OCI-M2 (cell line): ENCODE results near the gene MROH8.
"Not testable (repeated sequence)": the region's sequence is repeated elsewhere in the genome, so short reads cannot be mapped to it uniquely, and the experiment has no call there.

Source experiments
- DNase-seq: peaks from one replicate; lab custom pipeline; 2025; ENCODE audit not compliant: unreplicated experiment; lab: John Stamatoyannopoulos, UW

Gene MROH8

DNA sequence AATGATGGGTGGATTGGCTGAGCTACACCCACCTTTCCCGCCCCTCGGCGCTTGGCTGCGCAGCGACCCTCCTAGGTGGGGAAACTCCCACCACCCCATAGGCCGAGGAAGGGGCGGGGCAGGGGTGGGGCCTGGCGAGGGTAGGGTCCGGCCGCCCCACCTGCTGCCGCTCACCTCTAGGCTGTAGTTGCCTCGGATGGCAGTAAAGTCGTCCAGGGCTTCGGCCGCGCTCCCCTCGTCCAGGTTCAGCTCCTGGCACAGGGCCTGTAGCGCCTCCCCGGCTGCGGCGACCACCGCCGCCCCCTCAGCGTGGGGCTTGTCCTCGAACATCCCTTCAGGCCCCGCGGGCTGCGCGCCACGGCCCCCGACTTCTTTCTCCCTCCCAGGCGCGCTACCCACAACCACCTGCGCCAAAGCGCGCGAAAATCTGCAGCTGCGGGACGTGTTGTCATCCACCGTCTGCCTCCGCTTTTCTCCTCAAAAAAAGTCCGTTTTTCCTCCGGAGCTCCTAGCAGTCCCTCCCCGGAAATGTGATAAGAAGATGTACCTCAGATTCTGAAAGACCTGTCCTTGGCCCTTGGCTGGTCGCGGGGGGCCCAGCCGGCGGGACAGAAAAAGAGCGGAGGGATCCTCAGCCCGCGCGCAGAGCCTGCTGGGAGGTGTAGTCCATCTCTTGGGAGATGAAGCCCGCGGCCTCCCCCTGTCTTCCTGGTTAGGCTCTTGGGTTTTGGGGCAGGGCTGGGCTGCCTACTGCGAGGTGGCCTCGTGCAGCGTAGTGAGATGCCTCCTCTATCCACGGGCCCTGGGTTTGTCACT, 83.5 kb downstream of the MROH8 start, which contains the start of gene RBL1:
Gene RBL1 (minus strand): TSS at position 399 of the 816 bp plus-strand sequence. CDS start 69 bp downstream, at position 330.
- DNase-seq: peak; percentile 72

DNA sequence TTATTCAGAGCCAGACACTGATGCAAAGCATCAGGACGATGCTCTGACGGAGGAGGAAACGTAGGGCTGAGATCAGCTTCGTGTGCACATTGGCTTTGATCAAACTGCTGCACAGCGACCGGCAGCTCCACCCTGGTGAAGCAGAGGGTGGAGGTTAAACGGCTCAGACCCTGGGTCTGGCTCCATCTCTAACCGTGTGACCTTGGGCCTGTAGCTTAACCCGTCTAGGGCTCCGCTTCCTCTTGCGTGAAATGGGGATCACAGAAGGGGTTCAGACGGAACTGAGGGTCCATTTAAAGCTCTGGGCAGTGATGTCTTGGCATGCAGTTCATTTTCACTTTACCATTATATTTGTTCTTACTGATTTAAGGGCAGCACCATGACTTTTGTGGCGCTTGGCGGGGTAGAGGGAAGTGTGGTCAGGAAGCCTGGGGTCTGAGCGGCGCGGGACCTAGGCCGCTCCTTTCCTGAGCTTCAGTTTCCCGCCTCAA, 84.2 kb downstream of the MROH8 start:
- no peak for DNase-seq

DNA sequence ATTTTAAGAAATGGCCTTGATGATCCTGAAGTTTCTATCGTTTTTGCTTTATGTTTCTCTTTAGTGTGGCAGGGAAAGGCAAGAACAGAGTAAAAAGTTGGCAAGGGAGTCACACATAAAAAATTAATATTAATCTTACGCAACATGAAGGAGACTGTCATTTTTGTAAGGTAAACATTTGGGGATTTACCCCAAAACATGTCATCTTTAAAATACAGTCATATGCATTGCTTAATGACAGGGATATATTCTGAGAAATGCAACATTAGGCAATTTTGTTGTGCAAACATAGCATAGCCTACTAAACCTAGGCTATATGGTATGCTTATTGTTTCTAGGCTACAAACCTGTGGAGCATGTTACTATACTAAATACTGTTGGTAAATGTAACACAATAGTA, 88.9 kb downstream of the MROH8 start:
- no peak for DNase-seq

DNA sequence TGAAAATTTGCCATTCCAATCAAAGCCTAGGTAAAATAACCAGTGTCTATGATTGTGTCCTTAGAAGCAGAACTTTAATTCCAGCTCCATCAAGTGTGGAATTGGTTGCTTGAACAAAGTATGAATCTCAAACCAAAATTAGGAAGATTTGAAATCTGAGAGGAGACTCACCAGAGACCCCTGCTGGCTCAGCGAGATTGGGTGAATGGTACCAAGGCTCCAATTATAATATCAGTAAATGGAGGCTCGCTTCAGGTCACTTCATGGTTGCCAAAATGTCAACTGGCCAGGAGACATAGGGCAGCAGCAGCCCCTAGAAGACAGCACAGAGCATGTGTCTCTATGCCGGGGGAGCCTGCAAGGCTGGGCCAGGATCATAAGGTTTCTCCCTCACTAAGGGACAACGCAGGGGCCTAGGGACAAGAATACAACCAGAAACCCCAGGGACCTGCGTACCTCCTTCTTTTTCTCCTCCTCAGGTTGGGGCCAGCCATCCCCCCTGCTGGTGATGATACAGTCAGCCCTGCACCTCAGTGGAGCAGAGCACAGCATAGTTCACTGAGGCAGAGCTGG, 97.5 kb downstream of the MROH8 start:
- no peak for DNase-seq

DNA sequence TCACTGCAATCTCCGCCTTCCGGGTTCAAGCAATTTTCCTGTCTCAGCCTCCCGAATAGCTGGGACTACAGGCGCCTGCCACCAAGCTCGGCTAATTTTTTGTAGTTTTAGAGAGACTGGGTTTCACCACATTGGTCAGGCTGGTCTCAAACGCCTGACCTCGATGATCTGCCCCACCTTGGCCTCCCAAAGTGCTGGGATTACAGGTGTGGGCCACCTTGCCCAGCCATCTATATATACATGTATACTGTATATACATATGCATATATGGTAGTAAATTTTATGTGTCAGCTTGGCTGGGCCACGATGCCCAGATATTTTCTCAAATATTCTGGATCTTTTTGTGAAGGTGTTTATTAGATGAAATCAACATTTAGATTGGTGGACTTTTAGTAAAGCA, 102.3 kb downstream of the MROH8 start:
- DNase-seq: no peak

DNA sequence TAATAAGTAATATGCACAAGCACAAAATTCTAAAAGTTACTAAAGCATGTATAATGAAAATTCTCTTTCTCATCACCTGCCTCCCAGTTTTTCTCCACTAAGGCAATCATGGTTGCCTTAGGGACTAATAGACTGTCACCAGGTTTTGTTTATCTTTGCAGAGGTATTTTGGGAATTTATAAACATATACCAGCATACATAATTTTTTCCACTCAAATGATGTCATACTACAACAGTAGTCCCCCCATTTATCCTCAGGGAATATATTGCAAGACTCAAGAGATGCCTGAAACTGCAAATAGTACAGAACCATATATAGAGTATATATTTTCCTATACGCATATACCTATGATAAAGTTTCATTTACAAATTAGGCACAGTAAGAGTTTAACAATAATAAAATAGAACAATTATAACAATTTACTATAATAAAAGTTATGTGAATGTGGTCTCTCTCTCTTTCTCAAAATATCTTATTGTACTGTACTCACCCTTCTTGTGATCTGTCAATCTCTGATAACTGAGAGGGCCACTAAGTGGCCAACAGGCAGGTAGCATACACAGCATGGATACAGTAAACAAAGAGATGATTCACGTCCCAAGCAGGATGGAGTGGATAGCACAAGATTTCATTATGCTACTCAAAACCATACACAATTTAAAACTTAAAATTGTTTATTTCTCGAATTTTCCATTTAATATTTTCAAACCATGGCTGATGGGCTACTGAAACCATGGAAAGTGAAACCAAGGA, 103.2 kb downstream of the MROH8 start:
- DNase-seq: no peak

DNA sequence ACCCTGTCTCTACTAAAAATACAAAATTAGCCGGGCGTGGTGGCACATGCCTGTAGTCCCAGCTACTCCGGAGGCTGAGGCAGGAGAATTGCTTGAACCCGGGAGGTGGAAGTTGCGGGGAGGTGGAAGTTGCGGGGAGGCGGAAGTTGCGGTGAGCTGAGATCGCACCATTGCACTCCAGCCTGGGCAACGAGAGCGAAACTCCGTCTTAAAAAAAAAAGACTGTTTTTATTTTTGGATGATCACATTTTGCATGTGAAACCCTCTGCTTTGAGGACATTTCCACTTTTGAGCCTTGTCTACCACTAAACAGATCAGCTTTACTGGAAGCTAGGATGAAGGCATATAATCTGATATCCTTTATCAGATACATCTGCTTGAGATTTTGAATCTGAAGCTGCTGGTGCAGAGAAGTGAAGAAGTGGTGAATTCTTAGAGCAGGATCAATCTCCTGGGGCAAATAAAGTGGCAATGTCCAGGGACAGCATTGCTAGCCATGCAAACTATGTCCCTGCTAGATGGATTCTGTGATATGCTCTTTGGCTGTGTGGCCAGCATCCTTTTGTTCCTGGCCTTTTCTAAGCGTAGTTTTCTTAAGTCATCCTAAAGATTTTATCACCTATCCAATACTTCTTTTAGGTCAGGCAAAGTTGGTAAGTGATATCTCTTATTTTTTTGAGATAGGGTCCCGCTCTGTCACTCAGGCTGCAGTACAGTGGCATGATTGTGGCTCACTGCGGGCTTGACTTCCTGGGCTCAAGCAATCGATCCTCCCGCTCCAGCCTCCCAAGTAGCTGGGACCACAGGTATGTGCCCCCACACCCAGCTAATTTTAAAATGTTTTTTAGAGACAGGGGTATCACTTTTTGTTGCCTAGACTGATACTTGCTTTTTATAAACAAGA, 106.8 kb downstream of the MROH8 start:
- no peak for DNase-seq

DNA sequence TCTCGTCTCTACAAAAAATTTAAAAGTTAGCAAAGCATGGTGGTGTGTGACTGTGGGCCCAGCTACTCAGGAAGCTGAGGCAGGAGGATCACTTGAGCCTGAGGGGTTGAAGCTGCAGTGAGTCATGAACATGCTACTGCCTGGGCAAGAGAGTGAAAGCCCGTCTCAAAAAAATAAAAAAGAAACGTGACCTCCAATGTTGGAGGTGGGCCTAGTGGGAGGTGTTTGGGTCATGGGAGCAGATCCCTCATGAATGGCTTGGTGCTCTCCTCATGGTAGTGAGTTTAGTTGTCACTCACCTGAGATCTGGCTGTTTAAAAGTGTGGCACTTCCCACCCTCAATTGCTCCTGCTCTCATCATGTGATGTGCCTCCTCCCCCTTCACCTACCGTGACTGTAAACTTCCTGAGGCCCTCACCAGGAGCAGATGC, 107.9 kb downstream of the MROH8 start:
- DNase-seq: no peak

DNA sequence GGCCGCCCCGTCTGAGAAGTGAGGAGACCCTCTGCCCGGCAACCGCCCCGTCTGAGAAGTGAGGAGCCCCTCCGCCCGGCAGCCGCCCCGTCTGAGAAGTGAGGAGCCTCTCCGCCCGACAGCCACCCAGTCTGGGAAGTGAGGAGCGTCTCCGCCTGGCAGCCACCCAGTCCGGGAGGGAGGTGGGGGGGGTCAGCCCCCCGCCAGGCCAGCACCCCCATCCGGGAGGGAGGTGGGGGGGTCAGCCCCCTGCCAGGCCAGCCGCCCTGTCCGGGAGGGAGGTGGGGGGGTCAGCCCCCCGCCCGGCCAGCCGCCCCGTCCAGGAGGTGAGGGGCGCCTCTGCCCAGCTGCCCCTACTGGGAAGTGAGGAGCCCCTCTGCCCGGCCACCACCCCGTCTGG, 109.8 kb downstream of the MROH8 start:
- not testable (repeated sequence) for DNase-seq

DNA sequence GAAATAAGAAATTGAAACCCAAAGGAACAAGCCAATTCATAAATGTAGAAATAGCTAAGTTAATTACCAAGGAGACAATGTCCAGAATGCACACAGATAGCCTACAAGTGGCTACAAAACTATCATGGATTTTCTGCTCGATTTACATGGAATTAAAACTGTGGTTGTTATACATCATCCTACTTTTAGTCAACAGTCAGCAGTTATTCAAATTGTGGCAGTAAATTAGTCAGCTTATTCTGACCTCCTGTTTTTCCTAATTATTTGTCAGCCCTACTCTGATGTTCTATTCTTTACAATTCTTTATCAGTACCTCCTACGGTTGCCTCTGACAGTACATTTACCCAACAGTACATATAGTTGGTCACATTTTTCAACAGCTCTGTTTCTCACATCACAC, 113.2 kb downstream of the MROH8 start:
- no peak for DNase-seq

DNA sequence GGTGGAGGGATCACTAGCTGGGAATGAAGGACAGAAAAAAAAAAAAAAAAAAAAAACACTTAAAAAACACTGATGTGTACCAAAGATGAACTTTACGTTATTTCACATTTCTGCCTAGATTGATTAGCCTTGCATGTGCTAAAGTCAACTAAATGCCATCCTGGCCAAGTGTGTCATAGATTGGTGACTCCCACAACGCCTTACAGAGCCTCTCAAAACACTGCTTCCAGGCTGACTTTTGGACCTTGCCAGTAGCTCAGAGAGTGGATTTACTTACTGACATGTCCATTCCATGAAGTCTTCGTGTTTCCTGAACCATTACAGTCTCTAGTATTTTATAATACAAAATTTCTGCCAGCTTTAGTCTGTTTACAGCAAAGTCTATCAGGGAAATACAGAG, 124.1 kb downstream of the MROH8 start:
- DNase-seq: no peak

DNA sequence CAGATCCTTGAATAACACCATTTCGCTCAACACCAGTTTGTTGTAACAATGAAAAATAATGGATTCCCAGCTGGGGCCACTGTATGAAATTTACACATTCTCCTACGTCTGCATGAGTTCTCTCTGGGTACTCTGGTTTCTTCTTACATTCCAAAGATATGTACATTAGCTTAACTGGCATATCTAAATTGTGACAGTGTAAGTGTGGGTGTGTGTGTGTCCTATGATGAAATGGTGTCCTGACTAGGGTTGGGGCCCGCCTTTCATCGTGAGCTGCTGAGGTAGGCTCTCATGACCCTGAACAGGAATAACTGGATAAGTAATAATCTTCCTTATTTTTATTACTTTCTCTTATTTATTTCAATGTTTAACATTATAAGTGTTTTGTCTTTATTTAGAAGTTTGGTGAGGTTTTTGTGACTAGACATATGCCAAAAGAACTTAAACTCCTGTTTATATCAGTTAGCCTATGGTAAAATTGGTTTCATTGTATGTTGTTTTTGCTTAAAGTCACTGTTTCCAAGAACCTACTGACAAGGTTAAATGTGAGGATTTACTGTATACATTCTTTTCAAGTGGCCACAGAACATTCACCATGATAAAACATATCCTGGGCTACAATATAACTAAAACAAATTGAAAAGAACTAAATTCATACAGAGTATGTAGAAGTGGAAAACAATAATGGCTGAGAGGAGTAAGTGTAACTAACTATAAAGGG, 126.0 kb downstream of the MROH8 start:
- no peak for DNase-seq
